Astrocyte (in vitro differentiated cells and primary cell): ENCODE data around the gene DTNA. TPM values are rescaled to one million over a fixed set of nuclear protein-coding genes. Genes with fewer than 3 reads are reported as not detected.
"Not testable (repeated sequence)": the region's sequence is repeated elsewhere in the genome, so short reads cannot be mapped to it uniquely, and the experiment has no call there.

ENCODE experiments used
- DNase-seq: peaks from one replicate; pipeline ENCODE4 v3.0.0-alpha.2; 2010; ENCODE audit warnings: low read depth
- FAIRE-seq: peaks from 2 replicates; lab custom pipeline; 2011; peaks lifted over from hg19 to GRCh38; lab: Jason Lieb, UNC
- H2AFZ ChIP-seq: 2 replicates; pipeline ENCODE4 v1.6.0; 2012; ENCODE audit warnings: low read depth, low read length, inconsistent platforms
- H3K27ac ChIP-seq: 2 replicates; pipeline ENCODE4 v1.5.1; 2011; ENCODE audit warnings: low read depth, low read length, inconsistent platforms
- H3K27me3 ChIP-seq: 2 replicates; pipeline ENCODE4 v1.6.0; 2011; ENCODE audit warnings: low read length, inconsistent platforms; ENCODE audit not compliant: insufficient read depth
- H3K36me3 ChIP-seq: 2 replicates; pipeline ENCODE4 v1.5.1; 2011; ENCODE audit warnings: low read length, inconsistent platforms; ENCODE audit not compliant: insufficient read depth
- H3K4me1 ChIP-seq: 2 replicates; pipeline ENCODE4 v1.5.1; 2011; ENCODE audit warnings: low read length, inconsistent platforms; ENCODE audit not compliant: insufficient read depth
- H3K4me2 ChIP-seq: 2 replicates; pipeline ENCODE4 v1.6.0; 2012; ENCODE audit warnings: low read length, inconsistent platforms
- H3K4me3 ChIP-seq: 2 replicates; pipeline ENCODE4 v1.5.1; 2011; ENCODE audit warnings: low read depth, mild to moderate bottlenecking, low read length, inconsistent platforms; ENCODE audit not compliant: insufficient read depth
- H3K79me2 ChIP-seq: 2 replicates; pipeline ENCODE4 v1.6.0; 2012; ENCODE audit warnings: mild to moderate bottlenecking, low read length, inconsistent platforms; ENCODE audit not compliant: insufficient read depth
- H3K9ac ChIP-seq: 2 replicates; pipeline ENCODE4 v1.6.0; 2012; ENCODE audit warnings: mild to moderate bottlenecking, low read length, inconsistent platforms
- H3K9me3 ChIP-seq: 2 replicates; pipeline ENCODE4 v1.5.1; 2012; ENCODE audit warnings: low read depth, mild to moderate bottlenecking, low read length, inconsistent platforms; ENCODE audit not compliant: insufficient read depth
- H4K20me1 ChIP-seq: 2 replicates; pipeline ENCODE4 v1.6.0; 2012; ENCODE audit warnings: low read length, inconsistent platforms; ENCODE audit not compliant: insufficient read depth
- H3K27ac Mint-ChIP-seq: one replicate; pipeline ENCODE4 v1.8.0; 2021; ENCODE audit warnings: mild to moderate bottlenecking, mixed read lengths; ENCODE audit not compliant: unreplicated experiment
- H3K27me3 Mint-ChIP-seq: one replicate; pipeline ENCODE4 v1.8.0; 2021; ENCODE audit warnings: low read depth, mixed read lengths; ENCODE audit not compliant: unreplicated experiment
- H3K36me3 Mint-ChIP-seq: one replicate; pipeline ENCODE4 v1.8.0; 2021; ENCODE audit warnings: low read depth, mixed read lengths; ENCODE audit not compliant: unreplicated experiment
- H3K4me1 Mint-ChIP-seq: one replicate; pipeline ENCODE4 v1.8.0; 2021; ENCODE audit warnings: low read depth, mixed read lengths; ENCODE audit not compliant: unreplicated experiment
- H3K4me3 Mint-ChIP-seq: one replicate; pipeline ENCODE4 v1.8.0; 2021; ENCODE audit warnings: mild to moderate bottlenecking, moderate library complexity, mixed read lengths; ENCODE audit not compliant: unreplicated experiment
- H3K9me3 Mint-ChIP-seq: one replicate; pipeline ENCODE4 v1.8.0; 2021; ENCODE audit warnings: mild to moderate bottlenecking, mixed read lengths; ENCODE audit not compliant: unreplicated experiment
- EZH2 ChIP-seq: IDR thresholded peaks from 2 replicates; pipeline ENCODE4 v1.6.1; 2012; ENCODE audit warnings: mild to moderate bottlenecking, low read length, inconsistent platforms; ENCODE audit not compliant: insufficient read depth
- total RNA-seq: library from RNA; stranded (reverse); gene quantifications from 2 replicates; pipeline ENCODE4 v1.2.1, GENCODE V29; 2021
- TF ChIP-seq, protein P1 (sequence below): IDR thresholded peaks from 2 replicates; pipeline ENCODE4 v1.5.1; 2011; ENCODE audit warnings: low read depth, mild to moderate bottlenecking, inconsistent platforms, low read length, moderate library complexity; ENCODE audit not compliant: insufficient read depth

The DTNA gene
- total RNA-seq, 1 donor from 2014 or later, result 41.1 TPM

DNA sequence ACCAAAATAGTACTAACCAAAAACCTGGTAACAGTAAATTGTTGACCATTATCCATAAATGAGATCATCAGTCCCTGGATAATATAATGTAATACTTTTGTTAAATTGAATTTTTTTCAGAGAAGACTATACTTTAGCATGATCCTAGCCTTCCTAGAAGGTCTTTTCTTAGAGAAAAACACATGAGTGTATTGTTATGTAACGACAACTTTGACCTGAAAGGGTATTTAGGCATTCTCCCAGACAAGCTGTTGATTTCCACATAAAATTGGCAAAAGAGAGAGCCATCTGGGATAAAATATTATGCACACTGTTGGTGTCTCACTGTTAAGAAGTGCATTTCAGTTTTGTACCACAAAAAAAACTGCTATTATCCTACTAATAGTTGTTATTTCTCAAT is 211.1 kb downstream of the DTNA start:
- H3K27me3 Mint-ChIP-seq, result no peaks in the 10 kb centered on the region
- no peak overlapping the region for H3K4me3 ChIP-seq
- no peaks in the 10 kb centered on the region for H3K27me3 ChIP-seq
- H3K79me2 ChIP-seq, result no peaks in the 10 kb centered on the region
- H3K27ac ChIP-seq, result no peak overlapping the region
- H3K36me3 ChIP-seq, result no peaks in the 10 kb centered on the region
- H3K27ac Mint-ChIP-seq, result no peak overlapping the region
- no peak overlapping the region for H2AFZ ChIP-seq
- FAIRE-seq, result no peak
- H3K4me2 ChIP-seq, result no peak overlapping the region
- H3K4me1 ChIP-seq, result no peaks in the 10 kb centered on the region
- no peaks in the 10 kb centered on the region for H3K36me3 Mint-ChIP-seq
- no peak overlapping the region for H3K4me3 Mint-ChIP-seq
- no peak for DNase-seq
- no peaks in the 10 kb centered on the region for H4K20me1 ChIP-seq
- no peak overlapping the region for H3K9ac ChIP-seq
- peaks cover 2% of the 10 kb centered on the region for H3K9me3 Mint-ChIP-seq
- H3K4me1 Mint-ChIP-seq, result peaks cover 24% of the 10 kb centered on the region
- no peaks in the 10 kb centered on the region for H3K9me3 ChIP-seq
- no peak for TF ChIP-seq EZH2
- TF ChIP-seq, protein P1, sequence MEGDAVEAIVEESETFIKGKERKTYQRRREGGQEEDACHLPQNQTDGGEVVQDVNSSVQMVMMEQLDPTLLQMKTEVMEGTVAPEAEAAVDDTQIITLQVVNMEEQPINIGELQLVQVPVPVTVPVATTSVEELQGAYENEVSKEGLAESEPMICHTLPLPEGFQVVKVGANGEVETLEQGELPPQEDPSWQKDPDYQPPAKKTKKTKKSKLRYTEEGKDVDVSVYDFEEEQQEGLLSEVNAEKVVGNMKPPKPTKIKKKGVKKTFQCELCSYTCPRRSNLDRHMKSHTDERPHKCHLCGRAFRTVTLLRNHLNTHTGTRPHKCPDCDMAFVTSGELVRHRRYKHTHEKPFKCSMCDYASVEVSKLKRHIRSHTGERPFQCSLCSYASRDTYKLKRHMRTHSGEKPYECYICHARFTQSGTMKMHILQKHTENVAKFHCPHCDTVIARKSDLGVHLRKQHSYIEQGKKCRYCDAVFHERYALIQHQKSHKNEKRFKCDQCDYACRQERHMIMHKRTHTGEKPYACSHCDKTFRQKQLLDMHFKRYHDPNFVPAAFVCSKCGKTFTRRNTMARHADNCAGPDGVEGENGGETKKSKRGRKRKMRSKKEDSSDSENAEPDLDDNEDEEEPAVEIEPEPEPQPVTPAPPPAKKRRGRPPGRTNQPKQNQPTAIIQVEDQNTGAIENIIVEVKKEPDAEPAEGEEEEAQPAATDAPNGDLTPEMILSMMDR, result no peak

DNA sequence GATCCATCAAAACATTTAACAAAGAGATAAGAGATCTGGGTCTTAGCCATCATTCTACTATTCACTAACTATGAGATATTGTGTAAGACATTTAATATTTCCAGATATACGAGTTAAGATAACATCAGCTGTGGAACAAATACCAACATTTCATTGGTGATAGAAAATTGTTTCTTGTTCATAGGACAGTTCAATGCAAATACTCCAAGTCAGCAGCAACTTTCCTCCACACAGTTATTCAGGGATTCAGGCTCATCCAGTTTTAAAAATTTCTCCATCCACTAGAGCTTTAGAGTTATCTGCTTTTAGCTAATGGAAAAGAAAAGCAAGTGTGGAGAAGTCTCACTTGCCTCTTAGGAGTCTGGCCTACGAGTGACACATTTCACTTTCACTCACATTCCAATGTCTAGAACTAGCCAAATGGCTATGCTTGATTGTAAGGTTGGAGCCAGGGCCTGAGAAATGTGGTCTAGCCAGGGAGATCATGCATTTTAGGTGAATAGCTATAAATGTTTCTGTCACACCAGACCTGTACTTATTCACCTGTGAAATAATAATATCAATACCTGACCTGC is 211.8 kb downstream of the DTNA start:
- Histone ChIP-seq H3K36me3 (no peaks in the 10 kb centered on the region), H3K4me1 (no peaks in the 10 kb centered on the region), H3K27ac (no peak overlapping the region), H3K79me2 (no peaks in the 10 kb centered on the region), H4K20me1 (no peaks in the 10 kb centered on the region), H2AFZ (no peak overlapping the region), H3K9me3 (no peaks in the 10 kb centered on the region), H3K4me3 (no peak overlapping the region), H3K4me2 (no peak overlapping the region), H3K9ac (no peak overlapping the region), H3K27me3 (no peaks in the 10 kb centered on the region)
- no peaks in the 10 kb centered on the region for H3K36me3 Mint-ChIP-seq
- no peaks in the 10 kb centered on the region for H3K27me3 Mint-ChIP-seq
- DNase-seq (no peak), FAIRE-seq (no peak)
- H3K27ac Mint-ChIP-seq, result peak overlapping the region; percentile 44
- TF ChIP-seq, protein P1, result no peak
- no peak for TF ChIP-seq EZH2
- peaks cover 24% of the 10 kb centered on the region for H3K4me1 Mint-ChIP-seq
- H3K4me3 Mint-ChIP-seq, result no peak overlapping the region
- peaks cover 2% of the 10 kb centered on the region for H3K9me3 Mint-ChIP-seq

DNA sequence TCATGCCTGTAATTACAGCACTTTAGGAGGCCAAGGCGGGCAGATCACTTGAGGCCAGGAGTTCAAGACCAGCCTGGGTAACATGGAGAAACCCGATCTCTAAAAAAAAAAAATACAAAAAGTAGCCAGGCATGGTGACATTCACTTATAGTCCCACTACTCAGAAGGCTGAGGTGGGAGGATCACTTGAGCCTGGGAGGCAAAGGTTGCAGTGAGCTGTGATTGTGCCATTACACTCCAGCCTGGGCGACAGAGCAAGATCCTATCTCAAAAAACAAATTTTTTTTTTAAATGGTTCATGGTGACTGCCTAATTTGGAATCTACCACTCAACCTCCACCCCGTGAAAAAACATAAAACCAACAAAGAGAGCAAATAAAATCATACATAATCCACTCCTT is 212.5 kb downstream of the DTNA start:
- H3K9ac ChIP-seq, DNase-seq, H3K36me3 ChIP-seq, H3K4me1 ChIP-seq, FAIRE-seq, H3K9me3 Mint-ChIP-seq, H3K36me3 Mint-ChIP-seq, H3K4me3 ChIP-seq, H3K9me3 ChIP-seq, H3K4me2 ChIP-seq, H4K20me1 ChIP-seq, H3K4me3 Mint-ChIP-seq, H3K27ac ChIP-seq, H3K27me3 ChIP-seq, H3K79me2 ChIP-seq, H3K27me3 Mint-ChIP-seq, H2AFZ ChIP-seq: not testable (repeated sequence)
- Mint-ChIP-seq H3K4me1 (peaks cover 24% of the 10 kb centered on the region), H3K27ac (peak overlapping the region; percentile 59)
